NCI-H345 treated with DMSO at 0.1 percent for 48 hours (cell line): ENCODE results near the gene MYO10.
"Not testable (repeated sequence)": the region's sequence is repeated elsewhere in the genome, so short reads cannot be mapped to it uniquely, and the experiment has no call there.

Experiments used
- DNase-seq: peaks from one replicate; lab custom pipeline; 2025; ENCODE audit not compliant: unreplicated experiment; lab: John Stamatoyannopoulos, UW

The MYO10 gene

DNA sequence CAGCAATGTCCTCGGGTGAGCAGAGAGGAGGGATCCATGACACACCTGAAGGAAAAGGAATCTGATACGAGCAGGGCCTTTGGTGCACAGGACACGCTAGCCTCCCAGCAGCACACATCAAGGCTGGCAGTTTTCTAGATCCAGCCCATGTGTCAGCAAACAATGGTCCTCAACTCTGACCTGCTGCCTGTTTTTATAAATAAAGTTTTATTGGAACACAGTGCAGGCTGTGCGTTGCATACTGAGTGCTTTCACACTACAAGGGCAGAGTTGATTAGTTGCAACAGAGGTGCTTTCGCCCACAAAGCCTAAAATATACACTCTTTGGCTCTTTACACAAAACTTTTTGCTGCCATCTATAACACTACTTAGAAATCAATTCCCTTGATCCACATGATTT is 147.1 kb downstream of the MYO10 start:
- DNase-seq = no peak

DNA sequence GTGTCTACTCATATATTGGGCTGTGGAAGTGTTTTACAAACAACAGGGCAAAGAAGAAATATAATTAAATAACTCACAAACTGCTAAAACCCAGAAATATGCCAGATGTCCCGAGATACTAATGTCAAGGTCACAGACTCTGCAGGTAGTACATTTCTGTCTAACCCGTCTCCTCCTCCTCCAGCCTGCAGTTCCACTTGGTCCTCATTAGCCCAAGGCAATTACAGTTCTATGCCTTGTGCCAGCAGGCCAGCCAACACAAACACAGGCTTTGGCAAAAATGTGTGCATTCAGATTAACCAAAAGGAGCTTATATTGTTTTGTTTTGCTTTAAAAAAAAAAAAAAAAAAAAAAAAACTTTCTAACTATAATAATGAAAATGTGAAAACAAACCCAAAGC is 148.8 kb downstream of the MYO10 start:
- no peak for DNase-seq

DNA sequence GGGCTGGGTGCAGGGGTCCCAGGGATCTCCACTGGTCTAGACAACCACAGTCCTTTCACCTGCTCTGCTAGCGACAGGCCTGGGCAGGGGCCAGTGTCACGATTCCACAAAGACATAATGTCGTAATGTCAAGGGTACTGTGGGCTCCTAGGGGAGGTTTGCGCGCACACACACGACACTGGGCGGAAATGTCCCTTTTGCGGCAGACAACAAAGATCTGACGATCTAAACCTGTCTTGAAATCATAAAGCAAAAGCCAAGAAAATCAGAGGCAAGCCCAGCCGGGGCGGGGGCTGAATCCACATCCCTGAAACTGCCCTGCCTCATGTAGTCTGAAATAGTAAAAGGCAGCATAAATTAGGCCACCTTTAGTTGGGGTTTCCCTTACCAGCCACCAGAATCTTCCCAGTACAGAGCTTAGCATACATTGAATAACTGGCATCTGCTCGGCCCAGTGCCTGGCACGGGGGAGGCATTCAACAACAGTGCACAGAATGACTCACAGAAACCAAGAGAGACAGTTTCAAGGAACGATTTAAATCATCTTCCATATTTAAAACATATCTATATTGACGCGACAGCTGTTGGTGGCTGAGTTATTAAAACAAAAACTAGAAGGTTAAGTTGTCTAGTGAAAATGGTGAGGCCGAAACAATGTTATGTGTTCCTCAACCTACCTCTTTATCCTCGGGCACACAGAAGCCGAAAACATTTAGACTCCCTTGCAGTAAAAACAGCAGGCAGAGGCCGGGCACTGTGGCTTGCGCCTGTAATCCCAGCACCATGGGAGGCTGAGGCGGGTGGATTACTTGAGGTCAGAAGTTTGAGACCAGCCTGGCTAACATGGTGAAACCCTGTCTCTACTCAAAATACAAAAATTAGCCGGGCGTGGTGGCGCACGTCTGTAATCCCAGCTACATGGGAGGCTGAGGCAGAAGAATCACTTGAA is 151.0 kb downstream of the MYO10 start:
- no peak for DNase-seq

GRCh38 chr5:16784088-16784487 is 152.0 kb downstream of the MYO10 start:
- DNase-seq = no peak

GRCh38 chr5:16781828-16782626 is 154.1 kb downstream of the MYO10 start:
- no peak for DNase-seq

DNA sequence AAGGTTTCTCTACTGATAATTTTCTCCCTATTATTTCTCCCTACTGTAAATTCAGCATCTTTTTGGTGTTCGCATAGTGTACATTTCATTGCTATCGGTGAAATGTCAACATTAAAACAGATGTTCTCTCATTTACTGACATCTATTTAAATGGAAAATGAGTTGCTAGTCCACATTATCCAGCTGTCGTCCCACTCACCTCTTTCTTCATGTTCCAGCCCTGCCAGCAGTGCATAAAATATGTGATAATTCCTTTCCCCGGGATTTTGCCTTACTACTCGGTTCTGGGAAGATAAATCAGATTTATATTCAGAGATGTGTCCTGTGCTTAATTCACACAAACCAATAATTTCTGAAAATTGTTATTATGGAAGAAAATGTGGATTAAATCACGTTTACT is 155.8 kb downstream of the MYO10 start:
- no peak for DNase-seq

DNA sequence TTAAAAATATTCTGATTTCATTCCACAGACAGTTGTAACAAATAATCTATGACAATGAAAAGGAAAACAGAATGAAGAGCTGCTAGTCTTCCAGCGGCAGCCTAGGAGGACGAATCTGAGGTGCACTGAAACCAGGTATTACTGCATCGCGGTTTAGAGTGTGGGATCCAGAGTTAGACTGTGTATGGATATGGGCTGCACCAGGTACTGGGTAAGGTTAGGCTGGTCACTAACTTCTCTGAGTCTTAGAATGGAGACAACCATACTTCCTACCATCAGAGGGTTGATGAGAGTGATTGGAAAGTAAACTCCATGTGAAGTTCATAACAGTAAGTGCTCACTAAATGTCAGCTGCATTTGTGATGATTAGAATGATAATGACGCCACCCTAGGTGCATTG is 158.7 kb downstream of the MYO10 start:
- no peak for DNase-seq

- DNase-seq = no peak
Observed at GRCh38 chr5:16776611-16777251, 159.4 kb downstream of the MYO10 start.

DNA sequence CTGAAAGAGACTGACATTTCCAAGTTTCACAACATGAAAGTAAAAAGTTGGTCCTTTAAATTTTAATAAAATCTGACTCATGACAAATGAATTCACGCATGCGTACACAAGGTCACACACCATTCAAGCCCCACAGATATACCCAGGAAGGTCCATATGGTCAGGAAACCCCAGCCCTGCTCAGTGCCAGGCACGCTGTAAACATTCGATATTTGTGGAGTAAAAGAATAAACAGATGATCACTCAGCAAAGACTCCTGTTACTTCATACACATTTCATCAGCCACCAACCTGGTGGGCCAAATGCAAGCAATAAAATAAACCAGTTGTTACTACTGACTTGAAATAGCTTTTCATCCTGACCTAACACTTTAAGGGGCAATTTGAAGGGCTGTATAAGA is 161.3 kb downstream of the MYO10 start:
- DNase-seq = no peak

DNA sequence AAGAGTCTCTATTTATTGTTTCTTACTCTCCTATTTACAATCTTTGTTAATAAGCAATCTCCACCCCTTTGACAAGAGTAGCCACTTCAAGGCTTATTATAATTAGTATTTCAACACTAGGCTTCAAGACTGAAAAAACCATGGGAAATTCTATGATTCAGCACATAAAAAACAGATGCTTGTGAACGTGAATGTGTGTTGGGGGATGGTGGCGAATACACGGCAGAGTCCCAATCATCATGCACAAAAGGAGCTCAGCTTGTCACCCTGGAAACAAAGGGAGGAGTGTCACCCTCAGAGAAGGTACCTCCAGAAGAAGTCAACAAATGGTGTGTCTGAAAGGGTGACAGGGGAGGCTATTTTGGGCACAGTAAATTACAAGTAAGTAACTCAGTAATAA is 162.1 kb downstream of the MYO10 start:
- peak; percentile 15 for DNase-seq

DNA sequence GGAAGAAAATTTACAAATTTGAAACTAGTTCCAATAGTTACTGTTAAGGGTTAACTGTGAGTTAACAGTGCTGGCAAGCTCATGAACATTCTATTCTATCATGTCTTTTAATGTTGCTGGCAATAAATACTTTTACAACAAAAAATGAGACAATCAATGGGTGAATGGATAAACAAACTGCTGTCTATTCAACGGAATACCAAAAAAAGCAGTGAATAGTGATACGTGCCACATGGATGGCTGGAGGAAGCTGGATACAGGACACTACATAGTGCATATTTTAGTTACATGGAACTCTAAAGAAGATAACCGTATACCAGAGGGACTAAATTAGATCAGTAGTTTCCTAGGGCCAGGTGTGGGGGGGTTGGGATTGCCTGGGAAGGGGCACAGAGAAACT is 163.5 kb downstream of the MYO10 start:
- DNase-seq = no peak

DNA sequence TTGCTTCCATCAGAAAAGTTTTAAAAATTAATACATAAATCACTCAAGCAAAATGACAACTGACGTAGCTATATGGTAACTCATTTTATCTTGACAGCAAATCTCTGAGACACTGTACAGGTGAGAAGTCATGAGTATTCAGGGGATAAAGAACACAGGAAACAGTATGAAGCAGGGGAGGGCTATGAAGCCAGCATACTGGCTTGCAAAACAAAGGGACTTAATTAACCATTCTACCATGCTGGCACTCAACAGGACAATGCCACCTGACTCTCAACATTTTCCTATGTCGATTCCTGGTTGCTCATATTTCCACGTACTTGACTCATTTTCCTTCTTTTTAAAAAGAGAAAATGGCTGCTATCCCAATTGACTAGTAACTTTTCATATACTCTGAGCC is 167.9 kb downstream of the MYO10 start:
- no peak for DNase-seq

GRCh38 chr5:16763211-16763610 is 172.9 kb downstream of the MYO10 start:
- no peak for DNase-seq

GRCh38 chr5:16759147-16759773 is 176.8 kb downstream of the MYO10 start:
- DNase-seq = no peak

DNA sequence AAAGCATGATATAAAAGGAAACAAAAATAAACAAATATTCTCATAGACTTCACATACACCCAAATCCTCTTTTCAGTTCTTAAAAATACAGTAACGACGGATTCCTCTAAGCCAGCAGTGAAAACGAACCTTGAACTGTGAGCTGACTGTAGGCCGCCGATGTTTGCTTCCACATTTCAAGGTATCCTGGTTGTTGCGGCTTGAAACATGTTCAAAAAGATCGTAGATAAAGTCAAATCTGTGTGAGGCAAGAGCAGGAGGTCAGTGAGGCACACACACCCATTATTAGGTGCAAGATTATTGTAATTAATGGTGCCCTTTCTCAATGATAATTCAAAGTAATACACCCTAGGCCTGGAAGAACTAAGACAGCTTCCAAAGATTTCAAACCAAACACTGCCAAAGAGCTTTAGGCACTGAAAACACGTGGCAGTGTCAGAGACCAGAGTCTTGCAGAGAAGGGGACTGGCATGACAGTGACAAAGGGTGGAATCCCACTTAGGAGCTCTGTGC is 178.0 kb downstream of the MYO10 start:
- DNase-seq = no peak

DNA sequence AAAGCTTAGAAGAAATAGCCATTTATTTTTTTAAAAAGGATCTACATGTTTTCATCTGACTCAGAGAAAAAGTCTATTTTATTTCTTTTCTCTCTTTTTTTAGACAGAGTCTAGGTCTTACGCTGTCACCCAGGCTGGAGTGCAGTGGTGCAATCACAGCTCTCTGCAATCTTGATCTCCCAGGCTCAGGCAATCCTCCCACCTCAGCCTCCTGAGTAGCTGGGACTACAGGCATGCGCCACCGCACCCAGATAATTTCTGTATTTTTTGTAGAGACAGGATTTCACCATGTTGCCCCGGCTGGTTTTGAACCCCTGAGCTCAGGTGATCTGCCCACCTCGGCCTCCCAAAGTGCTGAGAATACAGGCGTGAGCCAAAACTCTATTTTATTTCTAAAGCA is 178.5 kb downstream of the MYO10 start:
- not testable (repeated sequence) for DNase-seq

DNA sequence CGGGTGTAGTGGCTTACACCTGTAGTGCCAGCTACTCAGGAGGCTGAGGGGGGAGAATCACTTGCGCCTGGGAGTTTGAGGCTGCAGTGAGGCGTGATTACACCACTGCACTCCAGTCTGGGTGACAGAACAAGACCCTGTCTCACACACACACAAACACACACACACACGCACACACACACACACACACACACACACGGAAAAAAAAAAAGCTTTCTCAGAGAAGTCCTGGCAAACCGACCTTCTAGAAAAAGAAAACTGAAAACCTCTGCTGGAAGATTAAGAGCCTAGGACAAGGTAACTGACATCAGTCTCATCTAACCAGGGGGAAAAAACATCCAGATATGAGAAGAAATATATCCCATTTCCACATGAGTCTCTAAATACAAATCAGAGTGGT is 178.9 kb downstream of the MYO10 start:
- no peak for DNase-seq

DNA sequence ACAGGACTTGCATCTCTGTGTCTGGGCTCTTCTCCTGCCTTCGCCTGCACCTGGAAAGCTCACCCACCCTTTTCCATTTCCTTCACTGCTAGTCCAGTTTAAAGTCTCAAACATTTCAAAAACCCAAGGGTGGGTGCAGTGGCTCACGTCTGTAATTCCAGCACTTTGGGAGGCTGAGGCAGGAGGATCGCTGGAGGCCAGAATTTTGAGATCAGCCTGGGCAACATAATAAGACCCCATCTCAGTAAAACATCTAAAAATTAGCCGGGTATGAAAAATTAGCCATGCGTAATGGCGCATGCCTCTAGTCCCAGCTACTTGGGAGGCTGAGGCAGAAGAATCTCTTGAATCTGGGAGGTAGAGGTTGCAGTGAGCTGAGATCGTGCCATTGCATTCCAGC is 179.4 kb downstream of the MYO10 start:
- DNase-seq = no peak

GRCh38 chr5:16755641-16756040 is 180.4 kb downstream of the MYO10 start:
- no peak for DNase-seq

GRCh38 chr5:16754601-16755000 is 181.5 kb downstream of the MYO10 start:
- DNase-seq = no peak

DNA sequence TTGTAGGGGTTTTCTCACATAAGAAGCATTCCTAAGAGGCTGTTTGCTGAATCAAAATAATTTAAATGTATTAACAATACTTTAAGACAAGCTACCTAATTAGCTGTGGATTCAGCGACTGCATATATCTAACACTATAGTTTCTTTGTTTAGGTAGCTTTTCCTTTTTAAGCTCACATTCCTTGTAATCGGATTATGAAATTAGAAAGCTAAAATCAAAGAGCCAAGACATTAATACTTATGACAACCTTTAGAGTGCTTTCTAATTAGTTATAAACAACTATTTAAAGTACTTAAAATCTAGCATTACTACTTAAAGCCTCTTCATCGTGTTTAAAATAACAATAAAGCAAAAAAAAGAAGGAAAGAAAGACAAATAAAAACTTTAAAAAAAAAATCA is 182.0 kb downstream of the MYO10 start:
- DNase-seq = no peak
